GM12892 (cell line): ENCODE results near the gene KRT12. TPM values are rescaled to one million over a fixed set of nuclear protein-coding genes. Genes with fewer than 3 reads are reported as not detected.

ENCODE experiments used
- DNase-seq: peaks from one replicate; pipeline ENCODE4 v3.0.0; 2011; ENCODE audit not compliant: insufficient read length
- FAIRE-seq: peaks from 2 replicates; lab custom pipeline; 2011; peaks lifted over from hg19 to GRCh38; lab: Jason Lieb, UNC
- POLR2A ChIP-seq: IDR thresholded peaks from 2 replicates; pipeline ENCODE4 v1.6.1; 2011; ENCODE audit warnings: low read depth, low read length, control low read depth
- POLR2AphosphoS5 ChIP-seq: IDR thresholded peaks from 2 replicates; pipeline ENCODE4 v1.6.1; 2011; ENCODE audit warnings: low read depth, low read length, control low read depth
- TAF1 ChIP-seq: IDR thresholded peaks from 2 replicates; pipeline ENCODE4 v1.6.1; 2011; ENCODE audit warnings: low read depth, mild to moderate bottlenecking, control low read depth, low read length, borderline replicate concordance
- polyA plus RNA-seq: library from polyadenylated mRNA; unstranded; fragments of >200 nt; gene quantifications from one replicate; pipeline ENCODE4 v1.2.1, GENCODE V29; 2012; ENCODE audit warnings: missing spikeins, inconsistent platforms; ENCODE audit not compliant: missing spikeins

KRT12 gene
- polyA plus RNA-seq = not detected

DNA sequence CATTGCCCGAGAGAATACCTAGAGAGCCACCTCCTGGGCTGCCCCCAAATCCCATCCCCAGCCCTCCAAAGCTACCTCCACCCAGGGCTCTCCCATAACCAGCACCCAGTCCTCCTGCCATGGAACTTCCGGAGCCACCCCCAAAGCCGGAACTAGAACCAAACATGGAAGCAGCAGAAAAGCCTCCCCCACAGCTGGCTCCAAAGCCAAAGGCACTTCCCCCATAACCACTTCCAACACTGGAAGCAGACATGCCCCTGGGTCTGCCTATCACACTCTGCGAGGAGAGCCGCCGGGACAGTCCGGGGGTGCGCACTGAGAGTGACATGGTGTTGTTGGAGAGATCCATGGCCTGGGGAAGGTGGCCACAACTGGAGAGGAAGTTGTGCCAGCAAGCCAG is at the start of gene KRT12:
KRT12 (minus strand) TSS at position 386 of the 400 bp plus-strand sequence; CDS start at position 349, 37 bp downstream.
- FAIRE-seq (no peak), DNase-seq (no peak)
- no peak for TF ChIP-seq POLR2A
- TF ChIP-seq TAF1 = no peak
- TF ChIP-seq POLR2AphosphoS5 = no peak

DNA sequence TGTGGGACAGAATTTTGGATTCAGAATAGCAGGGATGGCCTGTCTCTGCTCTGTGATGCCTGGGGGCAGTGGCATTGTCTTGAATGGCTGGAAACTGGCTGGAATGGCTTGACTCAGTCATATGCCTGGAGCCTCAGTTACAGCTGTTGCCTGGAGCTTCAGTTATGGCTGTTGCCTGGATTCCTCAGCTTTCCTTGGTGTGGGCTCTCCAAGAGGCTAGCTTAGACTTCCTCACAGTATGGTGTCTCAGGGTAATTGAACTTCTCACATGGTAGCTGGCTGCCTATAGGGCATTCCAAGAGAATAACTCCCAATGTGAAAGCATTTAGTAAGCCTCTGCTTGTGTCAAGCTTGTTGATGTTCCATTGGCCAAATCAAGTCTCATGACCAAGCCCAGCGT is 49.3 kb upstream of the KRT12 start:
- FAIRE-seq = no peak
- TF ChIP-seq POLR2AphosphoS5 (no peak), POLR2A (no peak), TAF1 (no peak)
- DNase-seq = no peak

DNA sequence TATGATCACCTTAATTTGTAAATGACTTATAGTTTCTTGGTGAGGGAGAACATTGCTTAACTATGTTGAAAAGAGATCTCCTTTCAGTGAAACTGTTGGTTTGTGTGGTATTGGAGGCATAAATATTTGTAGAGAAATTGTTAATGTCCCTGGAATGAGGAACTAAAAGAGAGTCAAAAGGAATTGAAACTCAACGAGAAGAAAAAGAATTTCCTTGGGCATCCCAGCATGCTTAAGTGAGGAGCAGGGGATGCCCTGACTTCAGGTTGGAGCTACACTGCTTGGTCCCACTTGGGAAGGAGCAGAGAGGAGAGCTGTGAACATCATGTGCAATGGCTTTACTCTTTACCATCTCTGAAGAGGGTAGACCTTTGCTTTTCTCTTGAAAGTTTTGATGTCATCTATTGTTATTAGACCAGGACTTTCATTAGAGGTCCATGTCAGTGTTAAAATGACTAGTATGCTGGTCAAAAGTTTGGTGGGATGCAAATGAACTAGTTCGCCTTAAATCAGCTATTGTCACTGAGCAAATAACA is 48.8 kb upstream of the KRT12 start:
- FAIRE-seq = no peak
- DNase-seq = no peak
- TF ChIP-seq TAF1 (no peak), POLR2AphosphoS5 (no peak), POLR2A (no peak)

DNA sequence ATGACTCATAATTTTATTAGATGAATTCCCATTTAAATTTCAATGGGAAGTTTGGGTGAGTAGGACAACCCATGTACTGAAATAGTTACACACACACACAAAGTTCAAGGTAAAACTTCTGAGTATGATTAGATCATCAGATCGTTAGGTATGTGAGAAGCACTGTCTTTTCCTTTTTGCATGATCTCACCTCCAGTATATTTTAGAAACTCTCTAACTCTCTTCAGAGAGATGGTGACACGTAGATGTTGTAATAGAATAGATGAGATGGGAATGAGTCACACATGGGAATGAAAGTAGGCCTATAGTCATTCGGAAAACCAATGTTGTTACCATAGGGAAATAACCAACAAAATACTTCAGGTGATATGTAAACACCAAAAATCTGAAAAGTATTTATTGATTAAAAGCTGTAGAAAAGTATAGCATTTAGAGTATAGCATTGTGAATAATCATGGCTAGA is 48.2 kb upstream of the KRT12 start:
- TF ChIP-seq POLR2AphosphoS5 = no peak
- TF ChIP-seq POLR2A = no peak
- no peak for TF ChIP-seq TAF1
- peak; percentile 36 for FAIRE-seq
- no peak for DNase-seq

DNA sequence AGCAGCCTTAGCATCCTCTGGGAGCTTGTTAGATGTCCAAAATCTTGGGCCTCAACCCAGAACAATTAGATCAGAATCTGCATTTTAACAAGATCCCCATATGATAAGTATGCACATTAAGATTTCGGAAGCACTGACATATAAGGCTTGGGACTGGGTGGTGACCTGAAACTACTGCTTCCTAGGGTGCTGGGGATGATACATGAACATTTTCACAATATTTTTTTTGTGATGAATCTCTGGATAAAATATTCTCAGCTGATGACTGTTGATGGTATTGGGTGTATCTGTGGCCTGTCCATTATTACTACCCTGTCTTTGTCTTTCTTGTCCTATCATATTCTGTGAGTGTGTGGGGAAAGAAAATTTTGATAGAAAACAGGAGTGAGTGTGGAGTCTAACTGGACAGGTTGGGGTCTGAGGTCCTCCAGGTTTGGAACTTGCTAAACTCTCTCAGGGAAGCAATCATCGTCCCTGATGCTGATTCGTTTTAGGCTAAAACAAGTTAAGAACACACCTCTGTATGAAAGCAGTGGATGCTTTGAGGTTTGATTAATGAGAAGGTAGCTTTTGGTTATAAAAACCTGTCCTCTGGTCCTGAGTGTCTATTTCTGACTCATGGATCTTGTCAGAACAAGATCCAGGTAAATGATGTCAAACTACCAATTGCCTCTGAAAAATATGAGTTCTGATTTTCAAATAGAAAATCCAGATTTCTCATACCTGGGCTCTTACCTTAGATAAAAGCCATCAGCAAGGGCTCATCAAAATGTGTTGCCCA is 47.2 kb upstream of the KRT12 start:
- TF ChIP-seq TAF1 (no peak), POLR2A (no peak), POLR2AphosphoS5 (no peak)
- FAIRE-seq (no peak), DNase-seq (no peak)

DNA sequence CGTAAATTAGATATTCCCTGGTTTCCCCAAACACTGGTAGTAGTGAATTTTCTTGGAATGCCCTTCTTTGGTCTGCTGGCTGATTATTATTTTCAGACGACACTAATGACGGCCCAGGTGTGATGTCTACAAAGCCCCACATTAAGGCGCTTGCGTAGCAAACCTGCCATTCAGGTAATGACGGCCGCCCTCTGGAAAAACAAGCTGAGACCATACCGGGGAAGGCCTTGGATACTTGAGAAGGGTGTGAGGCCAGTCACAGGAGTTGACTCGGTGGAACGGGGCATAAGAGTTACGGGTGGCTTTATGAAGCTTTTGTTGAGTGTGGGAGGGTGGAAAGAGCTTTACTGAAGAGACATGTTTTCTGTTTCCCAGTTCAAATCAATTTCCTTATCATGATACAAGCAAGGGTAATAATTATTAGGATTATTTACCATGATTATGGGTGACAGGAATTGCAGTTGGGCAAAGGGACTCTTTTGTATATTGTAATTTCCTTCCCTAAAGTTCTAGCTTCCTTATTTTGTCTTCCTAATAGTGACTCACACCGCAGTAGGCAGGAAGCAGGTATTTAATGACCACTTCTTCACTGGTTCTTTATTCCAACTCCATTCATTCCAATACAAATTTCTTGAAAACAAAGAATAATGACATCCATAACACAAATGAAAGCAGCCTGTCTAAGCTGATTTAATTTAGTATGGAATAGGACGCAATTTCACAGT is 45.6 kb upstream of the KRT12 start:
- no peak for FAIRE-seq
- DNase-seq = no peak
- TF ChIP-seq TAF1 (no peak), POLR2A (no peak), POLR2AphosphoS5 (no peak)

DNA sequence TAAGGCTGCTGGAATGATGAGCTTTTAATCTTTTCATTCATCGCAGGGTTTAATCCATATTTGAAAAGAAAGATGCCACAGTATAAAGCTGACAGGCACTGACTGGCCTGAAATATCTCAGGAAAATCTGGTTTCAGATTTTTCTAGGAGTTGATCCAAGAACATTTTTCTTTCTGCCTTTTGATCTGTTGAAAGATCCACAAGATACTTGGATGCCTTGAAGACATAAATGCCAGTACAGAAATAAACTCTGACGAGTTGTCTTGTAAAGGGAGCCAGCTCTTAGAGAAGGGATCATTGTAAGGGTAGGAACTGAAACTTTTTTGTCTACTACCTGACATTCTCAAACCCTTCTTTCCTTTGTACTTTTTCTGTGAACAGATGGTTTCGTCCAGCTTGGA is 43.4 kb upstream of the KRT12 start:
- TF ChIP-seq TAF1 (no peak), POLR2AphosphoS5 (no peak), POLR2A (no peak)
- FAIRE-seq (no peak), DNase-seq (no peak)

DNA sequence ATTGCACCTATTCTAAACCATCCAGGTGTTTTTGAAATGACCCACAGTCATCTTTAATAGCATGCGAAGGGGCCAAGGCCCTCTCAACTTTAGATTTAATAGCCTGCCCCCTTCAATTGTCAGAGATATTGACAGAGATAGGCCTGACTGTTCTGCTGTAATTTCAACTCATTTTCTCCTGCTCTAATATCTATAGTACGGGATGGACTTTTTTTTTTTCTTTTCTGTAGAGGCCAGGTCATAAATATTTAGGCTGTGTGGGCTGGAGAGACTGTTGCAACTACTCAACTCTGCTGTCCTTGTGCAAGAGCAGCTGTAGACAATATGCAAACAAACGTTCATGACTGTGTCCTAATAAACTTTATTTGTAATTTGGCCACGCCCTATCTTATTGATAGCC is 42.7 kb upstream of the KRT12 start:
- FAIRE-seq (no peak), DNase-seq (no peak)
- TF ChIP-seq TAF1 (no peak), POLR2A (no peak), POLR2AphosphoS5 (no peak)

DNA sequence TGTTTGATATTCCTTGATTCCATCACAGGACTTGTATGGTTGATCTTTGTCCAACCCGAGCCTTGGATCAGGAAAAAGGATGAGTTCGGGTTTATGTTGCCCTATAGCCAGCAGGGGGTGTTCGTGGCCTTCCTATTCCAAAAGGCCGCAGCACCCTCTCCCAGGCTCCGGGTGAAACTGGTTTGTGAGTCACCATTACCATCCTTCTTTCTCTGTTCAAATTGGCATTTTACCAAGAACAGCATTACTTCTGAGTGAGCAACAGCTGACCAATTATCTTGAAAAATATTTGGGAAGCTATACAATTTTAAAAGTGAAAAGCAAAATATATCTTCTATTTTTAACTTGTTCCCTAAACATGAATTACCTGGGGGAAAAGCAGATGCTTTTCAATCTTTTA is 42.3 kb upstream of the KRT12 start:
- FAIRE-seq (peak; percentile 53), DNase-seq (peak; percentile 27)
- TF ChIP-seq POLR2A = no peak

DNA sequence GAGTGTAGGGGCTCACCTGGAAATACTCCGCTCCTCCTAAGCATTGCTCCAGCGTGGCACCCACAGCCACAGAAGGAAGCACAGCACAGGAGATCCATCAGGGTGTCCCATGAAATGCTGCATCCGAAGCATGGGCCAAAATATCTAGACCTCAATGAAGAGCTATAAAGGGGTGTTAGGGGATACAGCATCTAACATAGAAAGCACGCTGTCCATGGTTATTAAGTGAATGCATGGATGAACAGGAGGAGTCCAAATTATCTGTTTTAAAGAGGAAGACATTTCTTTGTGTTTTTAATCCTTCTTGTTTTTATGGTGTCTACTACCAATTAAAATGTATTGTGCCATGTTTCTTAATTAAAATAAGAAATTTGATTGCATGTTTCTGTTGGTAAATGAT is 39.6 kb upstream of the KRT12 start:
- TF ChIP-seq POLR2A (no peak), TAF1 (no peak), POLR2AphosphoS5 (no peak)
- no peak for FAIRE-seq
- DNase-seq = no peak

DNA sequence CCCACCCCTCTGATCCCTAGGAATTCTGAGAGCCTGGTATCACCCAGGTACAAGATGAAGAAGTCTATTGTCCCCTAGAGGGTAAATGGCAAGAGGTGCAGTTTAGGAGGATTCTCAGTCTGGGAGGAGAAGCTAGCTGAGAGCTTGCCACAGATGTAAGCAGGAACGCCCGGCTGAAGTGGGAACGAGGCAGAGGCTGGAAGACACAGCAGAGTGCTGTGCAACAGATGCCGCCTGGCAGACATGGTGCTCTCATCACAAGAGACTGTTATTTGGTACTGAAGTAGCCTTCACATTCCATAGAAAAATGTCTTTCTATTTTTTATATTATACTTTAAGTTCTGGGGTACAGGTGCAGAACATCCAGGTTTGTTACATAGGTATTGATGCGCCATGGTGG is 38.3 kb upstream of the KRT12 start:
- DNase-seq (no peak), FAIRE-seq (no peak)
- no peak for TF ChIP-seq TAF1
- TF ChIP-seq POLR2A = no peak
